Right lobe of liver (tissue), 4 donors: ENCODE results near the gene APH1B.

Experiments used
- POLR2A ChIP-seq: fragments of 450-650 bp; IDR thresholded peaks from one replicate; pipeline ENCODE4 v1.6.1; 2017; ENCODE audit warnings: antibody characterized with exemption, mild to moderate bottlenecking
- TF ChIP-seq, protein P1 (sequence below), 4 donors: fragments of 200-600 bp in 3 of 4; fragments of 450-650 bp in 1 of 4; IDR thresholded peaks; one replicate each; pipeline versions ENCODE4 v1.5.1 to v1.8.0; 2016 to 2022; ENCODE audit warnings: antibody characterized with exemption in 4 of 4, mild to moderate bottlenecking in 2 of 4
- donor health status: DM: no; HTN: no; CAD: no.
- donor health status: DM: no; HTN: no; CAD: no.
- donor health status: DM: no; HTN: yes; CAD: no.

DNA sequence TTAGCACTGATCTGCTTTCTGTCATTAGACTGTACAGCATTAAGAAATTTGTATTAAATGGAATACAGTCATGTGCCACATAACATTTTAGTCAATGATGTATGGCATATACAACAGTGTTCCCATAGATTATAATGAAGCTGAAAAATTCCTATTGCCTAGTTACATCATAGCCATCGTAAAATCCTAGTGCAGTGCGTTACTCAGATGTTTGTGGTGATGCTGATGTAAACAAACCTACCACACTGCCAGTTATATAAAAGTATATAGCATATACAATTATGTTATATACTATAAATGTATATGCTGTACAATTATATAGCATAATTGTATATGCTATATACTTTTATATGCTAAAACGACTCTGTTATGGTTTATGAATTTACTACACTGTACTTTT is 41.7 kb downstream of the APH1B start:
- TF ChIP-seq, protein P1, sequence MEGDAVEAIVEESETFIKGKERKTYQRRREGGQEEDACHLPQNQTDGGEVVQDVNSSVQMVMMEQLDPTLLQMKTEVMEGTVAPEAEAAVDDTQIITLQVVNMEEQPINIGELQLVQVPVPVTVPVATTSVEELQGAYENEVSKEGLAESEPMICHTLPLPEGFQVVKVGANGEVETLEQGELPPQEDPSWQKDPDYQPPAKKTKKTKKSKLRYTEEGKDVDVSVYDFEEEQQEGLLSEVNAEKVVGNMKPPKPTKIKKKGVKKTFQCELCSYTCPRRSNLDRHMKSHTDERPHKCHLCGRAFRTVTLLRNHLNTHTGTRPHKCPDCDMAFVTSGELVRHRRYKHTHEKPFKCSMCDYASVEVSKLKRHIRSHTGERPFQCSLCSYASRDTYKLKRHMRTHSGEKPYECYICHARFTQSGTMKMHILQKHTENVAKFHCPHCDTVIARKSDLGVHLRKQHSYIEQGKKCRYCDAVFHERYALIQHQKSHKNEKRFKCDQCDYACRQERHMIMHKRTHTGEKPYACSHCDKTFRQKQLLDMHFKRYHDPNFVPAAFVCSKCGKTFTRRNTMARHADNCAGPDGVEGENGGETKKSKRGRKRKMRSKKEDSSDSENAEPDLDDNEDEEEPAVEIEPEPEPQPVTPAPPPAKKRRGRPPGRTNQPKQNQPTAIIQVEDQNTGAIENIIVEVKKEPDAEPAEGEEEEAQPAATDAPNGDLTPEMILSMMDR (IDR thresholded peaks at IDR 0.05): no peak
- TF ChIP-seq POLR2A: no peak
